ENCODE measurements around the gene EN2. TPM values are rescaled to one million over a fixed set of nuclear protein-coding genes. Genes with fewer than 3 reads are reported as not detected.

Gene EN2
- total RNA-seq, 2 donors from 2014 or later = 0.27 TPM; not detected in 1

- TF ChIP-seq, protein P1, sequence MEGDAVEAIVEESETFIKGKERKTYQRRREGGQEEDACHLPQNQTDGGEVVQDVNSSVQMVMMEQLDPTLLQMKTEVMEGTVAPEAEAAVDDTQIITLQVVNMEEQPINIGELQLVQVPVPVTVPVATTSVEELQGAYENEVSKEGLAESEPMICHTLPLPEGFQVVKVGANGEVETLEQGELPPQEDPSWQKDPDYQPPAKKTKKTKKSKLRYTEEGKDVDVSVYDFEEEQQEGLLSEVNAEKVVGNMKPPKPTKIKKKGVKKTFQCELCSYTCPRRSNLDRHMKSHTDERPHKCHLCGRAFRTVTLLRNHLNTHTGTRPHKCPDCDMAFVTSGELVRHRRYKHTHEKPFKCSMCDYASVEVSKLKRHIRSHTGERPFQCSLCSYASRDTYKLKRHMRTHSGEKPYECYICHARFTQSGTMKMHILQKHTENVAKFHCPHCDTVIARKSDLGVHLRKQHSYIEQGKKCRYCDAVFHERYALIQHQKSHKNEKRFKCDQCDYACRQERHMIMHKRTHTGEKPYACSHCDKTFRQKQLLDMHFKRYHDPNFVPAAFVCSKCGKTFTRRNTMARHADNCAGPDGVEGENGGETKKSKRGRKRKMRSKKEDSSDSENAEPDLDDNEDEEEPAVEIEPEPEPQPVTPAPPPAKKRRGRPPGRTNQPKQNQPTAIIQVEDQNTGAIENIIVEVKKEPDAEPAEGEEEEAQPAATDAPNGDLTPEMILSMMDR (IDR thresholded peaks at IDR 0.05) = no peak
- Histone ChIP-seq H3K9me3 (no peaks in the 10 kb centered on the region), H3K36me3 (no peaks in the 10 kb centered on the region), H3K4me1 (ENCODE audit: control insufficient read depth in 1 of 2, low read depth in 2 of 2) (no peaks in the 10 kb centered on the region), H3K27ac (no peak overlapping the region), H3K4me3 (no peak overlapping the region), H3K27me3 (replicated peaks; ENCODE audit: insufficient read depth) (peaks cover 20% of the 10 kb centered on the region)
- DNase-seq (ENCODE audit: low spot score) = no peak
- no peak for ATAC-seq (ENCODE audit: insufficient number of reproducible peaks, low FRiP score, low read depth)
Observed at GRCh38 chr7:155509359-155509724, 51.4 kb downstream of the EN2 start.

DNA sequence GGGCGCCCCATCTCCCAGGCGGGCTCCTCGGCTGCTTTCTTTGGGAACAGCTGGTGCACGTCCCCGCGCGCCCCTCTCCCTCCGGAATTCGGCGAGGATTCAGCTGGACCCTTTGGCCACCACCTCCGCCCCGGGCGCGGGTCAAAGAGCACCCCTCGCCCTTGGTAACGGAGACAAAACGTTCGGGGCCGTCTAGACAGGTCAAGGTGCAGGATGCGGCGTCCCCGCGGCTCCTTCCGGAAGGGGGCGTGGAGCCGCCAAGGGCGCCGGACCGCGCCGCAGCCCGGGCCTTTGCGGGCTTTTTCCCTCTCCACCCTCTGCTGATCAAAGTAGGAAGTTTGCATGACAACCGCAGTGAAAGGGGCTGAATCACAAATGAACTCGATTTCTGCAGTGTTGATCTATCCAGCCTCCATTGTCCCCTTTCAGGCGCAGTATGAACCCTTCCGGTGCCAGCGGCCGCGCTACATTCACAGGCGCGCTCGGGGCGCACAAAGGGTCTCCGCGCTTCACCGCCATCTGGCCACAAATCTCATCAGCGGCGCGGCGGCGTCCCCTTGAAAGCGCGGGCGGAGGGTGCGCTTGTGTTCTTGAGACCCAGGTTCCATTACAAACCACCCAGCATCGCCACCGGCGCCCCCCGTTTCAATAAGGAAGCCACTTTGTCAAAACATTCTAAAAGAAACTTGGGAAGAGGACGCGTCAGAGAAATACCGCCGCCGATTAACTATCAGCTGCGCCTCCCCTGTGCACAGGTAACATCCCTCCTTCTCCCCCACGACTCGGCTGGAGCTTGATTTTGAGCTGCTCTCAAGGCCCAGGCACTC, 52.0 kb downstream of the EN2 start:
- Histone ChIP-seq H3K36me3 (no peaks in the 10 kb centered on the region), H3K4me3 (no peak overlapping the region), H3K9me3 (no peaks in the 10 kb centered on the region), H3K27ac (no peak overlapping the region), H3K4me1 (ENCODE audit: control insufficient read depth in 1 of 2, low read depth in 2 of 2) (no peaks in the 10 kb centered on the region), H3K27me3 (replicated peaks; ENCODE audit: insufficient read depth) (peaks cover 20% of the 10 kb centered on the region)
- no peak for ATAC-seq (ENCODE audit: insufficient number of reproducible peaks, low FRiP score, low read depth)
- DNase-seq (ENCODE audit: low spot score) = no peak
- TF ChIP-seq, protein P1 (IDR thresholded peaks at IDR 0.05) = no peak

DNA sequence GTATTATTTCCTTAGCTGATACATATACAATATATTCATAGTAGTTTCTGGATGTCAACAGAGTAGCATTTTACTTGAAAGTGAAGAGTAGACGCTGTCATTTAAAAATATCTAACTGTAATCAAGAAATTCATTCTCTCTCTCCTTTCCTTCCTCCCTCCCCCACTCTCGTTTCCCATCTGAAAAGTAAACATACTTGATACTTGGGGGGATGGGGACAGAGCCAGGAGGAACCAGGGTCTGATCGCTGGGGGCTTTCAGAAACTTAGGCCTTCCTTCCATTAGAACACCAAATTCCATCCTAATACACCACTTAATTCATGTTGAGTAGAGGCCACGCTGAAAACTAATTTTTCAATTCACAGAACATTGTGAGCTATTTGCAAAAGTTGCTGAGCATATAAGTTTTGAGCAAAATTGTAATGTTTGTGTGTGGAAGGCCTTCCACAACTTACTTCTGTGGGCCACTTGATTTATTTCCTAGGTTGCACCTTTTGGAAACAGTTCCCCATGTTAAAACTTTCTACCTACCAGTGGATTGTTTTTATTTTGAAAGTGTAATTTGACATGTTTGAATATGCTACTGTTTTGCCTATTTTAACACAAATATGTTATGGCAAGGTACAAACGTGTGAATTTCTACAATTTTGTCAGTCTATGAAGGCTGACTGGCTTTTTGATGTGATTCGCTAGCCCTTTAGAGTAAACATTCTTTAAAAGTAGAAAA, 53.2 kb downstream of the EN2 start:
- DNase-seq (ENCODE audit: low spot score) (no peak), ATAC-seq (ENCODE audit: insufficient number of reproducible peaks, low FRiP score, low read depth) (no peak)
- Histone ChIP-seq H3K9me3 (no peaks in the 10 kb centered on the region), H3K4me3 (no peak overlapping the region), H3K27me3 (replicated peaks; ENCODE audit: insufficient read depth) (peaks cover 11% of the 10 kb centered on the region), H3K4me1 (ENCODE audit: control insufficient read depth in 1 of 2, low read depth in 2 of 2) (no peaks in the 10 kb centered on the region), H3K27ac (no peak overlapping the region), H3K36me3 (no peaks in the 10 kb centered on the region)
- TF ChIP-seq, protein P1 (IDR thresholded peaks at IDR 0.05) = no peak

DNA sequence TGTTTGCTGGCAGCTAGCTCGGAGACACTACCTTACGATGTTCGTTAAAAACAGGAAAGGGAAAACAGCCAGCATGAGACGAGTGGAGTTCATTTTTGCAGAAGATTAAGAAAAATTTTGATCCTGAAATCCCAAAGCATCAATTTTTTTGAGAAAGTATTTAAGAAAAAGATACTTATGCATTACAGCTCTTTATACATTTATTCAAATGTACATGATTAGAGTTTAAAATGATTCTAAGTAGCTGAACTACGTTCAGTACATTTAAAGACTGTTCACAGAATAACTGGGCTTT, 53.7 kb downstream of the EN2 start:
- DNase-seq (ENCODE audit: low spot score) (no peak), ATAC-seq (ENCODE audit: insufficient number of reproducible peaks, low FRiP score, low read depth) (no peak)
- Histone ChIP-seq H3K4me1 (ENCODE audit: control insufficient read depth in 1 of 2, low read depth in 2 of 2) (no peaks in the 10 kb centered on the region), H3K27me3 (replicated peaks; ENCODE audit: insufficient read depth) (peaks cover 10% of the 10 kb centered on the region), H3K27ac (no peak overlapping the region), H3K4me3 (no peak overlapping the region), H3K9me3 (no peaks in the 10 kb centered on the region), H3K36me3 (no peaks in the 10 kb centered on the region)
- TF ChIP-seq, protein P1 (IDR thresholded peaks at IDR 0.05) = no peak

DNA sequence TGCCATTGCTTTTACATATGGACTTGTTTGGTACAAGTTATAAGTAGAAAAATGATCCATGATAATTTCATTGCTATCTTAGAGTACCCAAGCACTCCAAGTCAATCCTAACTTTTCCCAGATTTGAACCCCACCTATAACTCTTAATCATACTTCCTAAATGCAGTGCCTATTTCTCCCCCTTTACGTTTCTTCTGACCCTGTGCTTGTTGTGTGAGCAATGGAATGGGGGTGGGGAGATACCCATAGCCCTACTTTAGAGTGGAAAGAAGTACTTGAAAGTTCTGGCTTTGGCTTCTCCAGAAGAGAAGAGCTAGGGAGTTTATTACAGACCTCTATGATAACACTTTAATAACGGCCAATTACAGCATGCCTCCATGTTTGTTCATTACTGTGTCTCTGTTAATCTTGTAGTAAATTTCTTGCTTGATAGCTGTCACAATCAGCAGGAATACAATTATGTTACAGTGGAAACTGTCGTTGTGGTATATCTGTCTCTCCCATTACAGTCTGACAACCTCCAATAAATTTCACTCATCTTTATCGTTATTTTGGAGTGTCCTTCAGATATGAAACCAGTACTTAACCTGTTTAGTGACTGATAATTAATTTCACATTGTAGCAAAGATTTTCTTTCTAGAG, 54.4 kb downstream of the EN2 start:
- no peaks in the 10 kb centered on the region for H3K4me1 ChIP-seq (ENCODE audit: control insufficient read depth in 1 of 2, low read depth in 2 of 2)
- ATAC-seq (ENCODE audit: insufficient number of reproducible peaks, low FRiP score, low read depth) = no peak
- H3K27me3 ChIP-seq (replicated peaks; ENCODE audit: insufficient read depth) = peaks cover 10% of the 10 kb centered on the region
- H3K27ac ChIP-seq = no peak overlapping the region
- H3K36me3 ChIP-seq = no peaks in the 10 kb centered on the region
- H3K4me3 ChIP-seq = no peak overlapping the region
- TF ChIP-seq, protein P1 (IDR thresholded peaks at IDR 0.05) = no peak
- no peaks in the 10 kb centered on the region for H3K9me3 ChIP-seq
- DNase-seq (ENCODE audit: low spot score) = no peak

Data from thoracic aorta (tissue), 2 donors.